Panc1 (cell line): ENCODE measurements around the gene NUF2.

Experiments
- CTCF ChIP-seq: fragments of 450-650 bp; IDR thresholded peaks from 2 replicates; pipeline ENCODE4 v1.5.1; 2017; ENCODE audit warnings: mild to moderate bottlenecking
- REST ChIP-seq, 2 experiments: IDR thresholded peaks; 2 replicates each; pipeline ENCODE4 v1.6.1; 2011 to 2012; ENCODE audit warnings: low read depth in 2 of 2, control low read depth in 1 of 2, low read length in 1 of 2, mild to moderate bottlenecking in 1 of 2, moderate library complexity in 1 of 2; ENCODE audit not compliant: insufficient read depth in 1 of 2
- SIN3A ChIP-seq: IDR thresholded peaks from 2 replicates; pipeline ENCODE4 v1.6.1; 2012; ENCODE audit warnings: low read depth, mild to moderate bottlenecking, low read length, moderate library complexity, borderline replicate concordance; ENCODE audit not compliant: insufficient read depth

GRCh38 chr1:163378554-163378953 is 56.8 kb downstream of the NUF2 start:
- TF ChIP-seq REST (IDR thresholded peaks at IDR 0.05; ENCODE audit: insufficient read depth in 1 of 2, low read depth in 2 of 2, low read length in 1 of 2) (no peak), CTCF (no peak), SIN3A (no peak)
